Stimulated activated CD4-positive, alpha-beta T cell treated with anti-CD3 and anti-CD28 coated beads, Interleukin-4, amount 100 ng/mL, for 24 hours (primary cell): ENCODE results near the gene SYK.
"Not testable (repeated sequence)": the region's sequence is repeated elsewhere in the genome, so short reads cannot be mapped to it uniquely, and the experiment has no call there.

ENCODE experiments used
- DNase-seq: peaks from one replicate; pipeline ENCODE4 v3.0.0-alpha.2; 2020

Gene SYK

GRCh38 chr9:90799271-90799852 is 2.3 kb upstream of the SYK start:
- DNase-seq: no peak

- DNase-seq: no peak
These were observed 329 bp downstream of the SYK start for GRCh38 chr9:90801973-90802322.

- no peak for DNase-seq
These were observed 867 bp downstream of the SYK start for GRCh38 chr9:90802386-90802985.

- DNase-seq: no peak
These were observed 2.4 kb downstream of the SYK start for GRCh38 chr9:90803860-90804593.

- no peak for DNase-seq
These were observed 3.7 kb downstream of the SYK start for GRCh38 chr9:90805006-90805996.

GRCh38 chr9:90807006-90807405 is 5.4 kb downstream of the SYK start:
- no peak for DNase-seq

GRCh38 chr9:90808398-90808797 is 6.8 kb downstream of the SYK start:
- DNase-seq: no peak

GRCh38 chr9:90808890-90809685 is 7.5 kb downstream of the SYK start:
- no peak for DNase-seq

GRCh38 chr9:90810691-90811090 is 9.1 kb downstream of the SYK start:
- DNase-seq: no peak

GRCh38 chr9:90813046-90813445 is 11.4 kb downstream of the SYK start:
- DNase-seq: no peak

GRCh38 chr9:90813523-90813922 is 11.9 kb downstream of the SYK start:
- no peak for DNase-seq

- DNase-seq: no peak
These were observed 12.7 kb downstream of the SYK start for GRCh38 chr9:90814355-90814754.

- DNase-seq: no peak
These were observed 13.7 kb downstream of the SYK start for GRCh38 chr9:90815183-90815943.

- no peak for DNase-seq
These were observed 14.3 kb downstream of the SYK start for GRCh38 chr9:90815944-90816357.

GRCh38 chr9:90816690-90817089 is 15.1 kb downstream of the SYK start:
- no peak for DNase-seq

- no peak for DNase-seq
These were observed 16.7 kb downstream of the SYK start for GRCh38 chr9:90818279-90818678.

- DNase-seq: not testable (repeated sequence)
These were observed 18.8 kb downstream of the SYK start for GRCh38 chr9:90820406-90820805.

- DNase-seq: not testable (repeated sequence)
These were observed 19.6 kb downstream of the SYK start for GRCh38 chr9:90821236-90821635.

- no peak for DNase-seq
These were observed 20.1 kb downstream of the SYK start for GRCh38 chr9:90821697-90822096.

GRCh38 chr9:90822866-90823265 is 21.2 kb downstream of the SYK start:
- DNase-seq: no peak

- DNase-seq: no peak
These were observed 24.0 kb downstream of the SYK start for GRCh38 chr9:90825586-90825985.
